Neural crest cell (in vitro differentiated cells): ENCODE data around the gene EPB41L3. TPM values are rescaled to one million over a fixed set of nuclear protein-coding genes. Genes with fewer than 3 reads are reported as not detected.

Experiments used
- DNase-seq: peaks from one replicate; pipeline ENCODE4 v3.0.0; 2021; ENCODE audit warnings: low read depth, mixed read lengths, low spot score
- H3K27ac Mint-ChIP-seq: one replicate; pipeline ENCODE4 v1.8.0; 2021; ENCODE audit warnings: mild to moderate bottlenecking, mixed read lengths; ENCODE audit not compliant: unreplicated experiment
- H3K27me3 Mint-ChIP-seq: 2 replicates; pipeline ENCODE4 v1.8.0; 2021; ENCODE audit warnings: low read depth, mild to moderate bottlenecking, mixed read lengths
- H3K36me3 Mint-ChIP-seq: 2 replicates; pipeline ENCODE4 v1.8.0; 2021; ENCODE audit warnings: low read depth, mild to moderate bottlenecking, mixed read lengths
- H3K4me1 Mint-ChIP-seq: 2 replicates; pipeline ENCODE4 v1.8.0; 2021; ENCODE audit warnings: mixed read lengths
- H3K4me3 Mint-ChIP-seq: one replicate; pipeline ENCODE4 v1.8.0; 2021; ENCODE audit warnings: mild to moderate bottlenecking, mixed read lengths
- H3K9me3 Mint-ChIP-seq: 2 replicates; pipeline ENCODE4 v1.8.0; 2021; ENCODE audit warnings: mixed read lengths
- CTCF ChIP-seq: fragments of 200-600 bp; sonication (generic); conservative IDR thresholded peaks from 2 replicates; pipeline ENCODE4 v1.5.0; 2021; ENCODE audit warnings: antibody characterized with exemption, mild to moderate bottlenecking
- total RNA-seq: library from RNA; stranded (reverse); gene quantifications from 2 replicates; pipeline ENCODE4 v1.2.1, GENCODE V29; 2021

The EPB41L3 gene
- total RNA-seq, 1 donor from 2014 or later: 13.1 TPM

GRCh38 chr18:5476961-5477800 lies 66.6 kb downstream of the EPB41L3 start:
- TF ChIP-seq CTCF: no peak
- H3K4me1 Mint-ChIP-seq: peaks cover 15% of the 10 kb centered on the region
- H3K27ac Mint-ChIP-seq: peak overlapping the region; percentile 32
- H3K27me3 Mint-ChIP-seq: peaks cover 7% of the 10 kb centered on the region
- no peak for DNase-seq
- no peaks in the 10 kb centered on the region for H3K36me3 Mint-ChIP-seq
- no peaks in the 10 kb centered on the region for H3K9me3 Mint-ChIP-seq
- H3K4me3 Mint-ChIP-seq: no peak overlapping the region

- DNase-seq: no peak
- Mint-ChIP-seq H3K27me3 (peaks cover 7% of the 10 kb centered on the region), H3K27ac (no peak overlapping the region), H3K9me3 (no peaks in the 10 kb centered on the region), H3K36me3 (no peaks in the 10 kb centered on the region), H3K4me1 (peaks cover 15% of the 10 kb centered on the region), H3K4me3 (no peak overlapping the region)
- no peak for TF ChIP-seq CTCF
These were observed 68.5 kb downstream of the EPB41L3 start for GRCh38 chr18:5475267-5475666.

GRCh38 chr18:5469340-5469739 lies 74.5 kb downstream of the EPB41L3 start:
- H3K27ac Mint-ChIP-seq: no peak overlapping the region

GRCh38 chr18:5468394-5468793 lies 75.4 kb downstream of the EPB41L3 start:
- no peaks in the 10 kb centered on the region for H3K27me3 Mint-ChIP-seq
- no peaks in the 10 kb centered on the region for H3K36me3 Mint-ChIP-seq
- no peak overlapping the region for H3K4me3 Mint-ChIP-seq
- H3K27ac Mint-ChIP-seq: no peak overlapping the region
- no peak for DNase-seq
- TF ChIP-seq CTCF: no peak
- no peaks in the 10 kb centered on the region for H3K4me1 Mint-ChIP-seq
- no peaks in the 10 kb centered on the region for H3K9me3 Mint-ChIP-seq

More at GRCh38 chr18:5469340-5469739, 74.5 kb downstream of the EPB41L3 start:
- TF ChIP-seq CTCF: no peak
- H3K27me3 Mint-ChIP-seq: no peaks in the 10 kb centered on the region
- DNase-seq: no peak
- no peaks in the 10 kb centered on the region for H3K9me3 Mint-ChIP-seq
- no peaks in the 10 kb centered on the region for H3K4me1 Mint-ChIP-seq
- H3K4me3 Mint-ChIP-seq: no peak overlapping the region
- H3K36me3 Mint-ChIP-seq: no peaks in the 10 kb centered on the region

- no peak overlapping the region for H3K27ac Mint-ChIP-seq
- H3K4me3 Mint-ChIP-seq: no peak overlapping the region
- DNase-seq: no peak
- H3K4me1 Mint-ChIP-seq: no peaks in the 10 kb centered on the region
- H3K27me3 Mint-ChIP-seq: no peaks in the 10 kb centered on the region
- H3K36me3 Mint-ChIP-seq: no peaks in the 10 kb centered on the region
- no peaks in the 10 kb centered on the region for H3K9me3 Mint-ChIP-seq
- TF ChIP-seq CTCF: no peak
These were observed 76.1 kb downstream of the EPB41L3 start for GRCh38 chr18:5467671-5468070.
